HEK293 (cell line): Measurements from ENCODE around the gene TPRA1.

Experiments
- GLI4 ChIP-seq: fragments of 450-650 bp; formaldehyde crosslinking; IDR thresholded peaks from 2 replicates; pipeline ENCODE4 v1.5.1; 2016; ENCODE audit warnings: missing biosample characterization, missing genetic modification characterization
- KLF10 ChIP-seq: fragments of 450-650 bp; IDR thresholded peaks from 2 replicates; pipeline ENCODE4 v1.5.1; 2018; ENCODE audit warnings: missing biosample characterization, mild to moderate bottlenecking, missing genetic modification characterization
- ZEB2 ChIP-seq: fragments of 450-650 bp; formaldehyde crosslinking; IDR thresholded peaks from 2 replicates; pipeline ENCODE4 v1.5.1; 2016; ENCODE audit warnings: missing biosample characterization, missing genetic modification characterization
- ZNF169 ChIP-seq: fragments of 450-650 bp; formaldehyde crosslinking; IDR thresholded peaks from 2 replicates; pipeline ENCODE4 v1.5.1; 2016; ENCODE audit warnings: missing biosample characterization, missing genetic modification characterization
- ZNF433 ChIP-seq: fragments of 450-650 bp; formaldehyde crosslinking; IDR thresholded peaks from 2 replicates; pipeline ENCODE4 v1.5.1; 2016; ENCODE audit warnings: missing biosample characterization, missing genetic modification characterization, low read depth
- ZNF561 ChIP-seq: fragments of 450-650 bp; IDR thresholded peaks from 2 replicates; pipeline ENCODE4 v1.5.1; 2018; ENCODE audit warnings: missing biosample characterization, missing genetic modification characterization, borderline replicate concordance
- ZNF843 ChIP-seq: fragments of 450-650 bp; formaldehyde crosslinking; IDR thresholded peaks from 2 replicates; pipeline ENCODE4 v1.5.1; 2016; ENCODE audit warnings: missing biosample characterization, missing genetic modification characterization
- TF ChIP-seq, protein P1 (sequence below): fragments of 450-650 bp; IDR thresholded peaks from 2 replicates; pipeline ENCODE4 v1.5.1; 2018; ENCODE audit warnings: missing biosample characterization, missing genetic modification characterization
- TF ChIP-seq, protein P2 (sequence below): fragments of 450-650 bp; formaldehyde crosslinking; IDR thresholded peaks from 2 replicates; pipeline ENCODE4 v1.5.1; 2016; ENCODE audit warnings: missing biosample characterization, missing genetic modification characterization
- TF ChIP-seq, protein P3 (sequence below): fragments of 450-650 bp; formaldehyde crosslinking; IDR thresholded peaks from 2 replicates; pipeline ENCODE4 v1.5.1; 2016; ENCODE audit warnings: missing biosample characterization, missing genetic modification characterization
- TF ChIP-seq, protein P4 (sequence below): fragments of 450-650 bp; formaldehyde crosslinking; optimal IDR thresholded peaks from 2 replicates; pipeline ENCODE3; 2016; ENCODE audit warnings: missing biosample characterization, mild to moderate bottlenecking, missing genetic modification characterization
- TF ChIP-seq, protein P5 (sequence below): fragments of 450-650 bp; formaldehyde crosslinking; IDR thresholded peaks from 2 replicates; pipeline ENCODE4 v1.5.1; 2016; ENCODE audit warnings: missing biosample characterization, missing genetic modification characterization

DNA sequence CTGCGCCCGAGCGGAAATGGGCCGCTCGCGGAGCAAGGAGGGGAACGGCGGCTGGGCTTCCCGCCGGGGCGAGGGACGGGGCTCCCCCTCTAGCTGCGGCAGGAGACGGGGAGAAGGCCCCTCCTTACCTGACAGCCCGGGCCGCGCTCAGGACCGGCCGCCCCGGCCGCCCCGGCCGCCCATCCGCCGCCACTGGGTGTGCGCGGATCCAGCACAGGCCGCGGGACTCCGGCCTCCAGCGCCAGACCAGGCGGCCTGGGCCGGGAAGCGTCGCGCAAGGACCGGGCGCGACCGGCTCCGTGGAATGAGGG is 296 bp downstream of the TPRA1 start:
- TF ChIP-seq, protein P1, sequence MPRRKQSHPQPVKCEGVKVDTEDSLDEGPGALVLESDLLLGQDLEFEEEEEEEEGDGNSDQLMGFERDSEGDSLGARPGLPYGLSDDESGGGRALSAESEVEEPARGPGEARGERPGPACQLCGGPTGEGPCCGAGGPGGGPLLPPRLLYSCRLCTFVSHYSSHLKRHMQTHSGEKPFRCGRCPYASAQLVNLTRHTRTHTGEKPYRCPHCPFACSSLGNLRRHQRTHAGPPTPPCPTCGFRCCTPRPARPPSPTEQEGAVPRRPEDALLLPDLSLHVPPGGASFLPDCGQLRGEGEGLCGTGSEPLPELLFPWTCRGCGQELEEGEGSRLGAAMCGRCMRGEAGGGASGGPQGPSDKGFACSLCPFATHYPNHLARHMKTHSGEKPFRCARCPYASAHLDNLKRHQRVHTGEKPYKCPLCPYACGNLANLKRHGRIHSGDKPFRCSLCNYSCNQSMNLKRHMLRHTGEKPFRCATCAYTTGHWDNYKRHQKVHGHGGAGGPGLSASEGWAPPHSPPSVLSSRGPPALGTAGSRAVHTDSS (tag by site-specific recombination), result no peak
- TF ChIP-seq, protein P2, sequence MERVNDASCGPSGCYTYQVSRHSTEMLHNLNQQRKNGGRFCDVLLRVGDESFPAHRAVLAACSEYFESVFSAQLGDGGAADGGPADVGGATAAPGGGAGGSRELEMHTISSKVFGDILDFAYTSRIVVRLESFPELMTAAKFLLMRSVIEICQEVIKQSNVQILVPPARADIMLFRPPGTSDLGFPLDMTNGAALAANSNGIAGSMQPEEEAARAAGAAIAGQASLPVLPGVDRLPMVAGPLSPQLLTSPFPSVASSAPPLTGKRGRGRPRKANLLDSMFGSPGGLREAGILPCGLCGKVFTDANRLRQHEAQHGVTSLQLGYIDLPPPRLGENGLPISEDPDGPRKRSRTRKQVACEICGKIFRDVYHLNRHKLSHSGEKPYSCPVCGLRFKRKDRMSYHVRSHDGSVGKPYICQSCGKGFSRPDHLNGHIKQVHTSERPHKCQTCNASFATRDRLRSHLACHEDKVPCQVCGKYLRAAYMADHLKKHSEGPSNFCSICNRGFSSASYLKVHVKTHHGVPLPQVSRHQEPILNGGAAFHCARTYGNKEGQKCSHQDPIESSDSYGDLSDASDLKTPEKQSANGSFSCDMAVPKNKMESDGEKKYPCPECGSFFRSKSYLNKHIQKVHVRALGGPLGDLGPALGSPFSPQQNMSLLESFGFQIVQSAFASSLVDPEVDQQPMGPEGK (tag by site-specific recombination), result no peak
- TF ChIP-seq ZNF433 (tag by site-specific recombination) (no peak), KLF10 (tag by site-specific recombination) (no peak), ZNF561 (tag by site-specific recombination) (no peak), ZNF169 (tag by site-specific recombination) (no peak), ZNF843 (no peak), GLI4 (tag by site-specific recombination) (no peak), ZEB2 (tag by site-specific recombination) (no peak)
- TF ChIP-seq, protein P3, sequence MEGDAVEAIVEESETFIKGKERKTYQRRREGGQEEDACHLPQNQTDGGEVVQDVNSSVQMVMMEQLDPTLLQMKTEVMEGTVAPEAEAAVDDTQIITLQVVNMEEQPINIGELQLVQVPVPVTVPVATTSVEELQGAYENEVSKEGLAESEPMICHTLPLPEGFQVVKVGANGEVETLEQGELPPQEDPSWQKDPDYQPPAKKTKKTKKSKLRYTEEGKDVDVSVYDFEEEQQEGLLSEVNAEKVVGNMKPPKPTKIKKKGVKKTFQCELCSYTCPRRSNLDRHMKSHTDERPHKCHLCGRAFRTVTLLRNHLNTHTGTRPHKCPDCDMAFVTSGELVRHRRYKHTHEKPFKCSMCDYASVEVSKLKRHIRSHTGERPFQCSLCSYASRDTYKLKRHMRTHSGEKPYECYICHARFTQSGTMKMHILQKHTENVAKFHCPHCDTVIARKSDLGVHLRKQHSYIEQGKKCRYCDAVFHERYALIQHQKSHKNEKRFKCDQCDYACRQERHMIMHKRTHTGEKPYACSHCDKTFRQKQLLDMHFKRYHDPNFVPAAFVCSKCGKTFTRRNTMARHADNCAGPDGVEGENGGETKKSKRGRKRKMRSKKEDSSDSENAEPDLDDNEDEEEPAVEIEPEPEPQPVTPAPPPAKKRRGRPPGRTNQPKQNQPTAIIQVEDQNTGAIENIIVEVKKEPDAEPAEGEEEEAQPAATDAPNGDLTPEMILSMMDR (tag by site-specific recombination), result no peak
- TF ChIP-seq, protein P4, sequence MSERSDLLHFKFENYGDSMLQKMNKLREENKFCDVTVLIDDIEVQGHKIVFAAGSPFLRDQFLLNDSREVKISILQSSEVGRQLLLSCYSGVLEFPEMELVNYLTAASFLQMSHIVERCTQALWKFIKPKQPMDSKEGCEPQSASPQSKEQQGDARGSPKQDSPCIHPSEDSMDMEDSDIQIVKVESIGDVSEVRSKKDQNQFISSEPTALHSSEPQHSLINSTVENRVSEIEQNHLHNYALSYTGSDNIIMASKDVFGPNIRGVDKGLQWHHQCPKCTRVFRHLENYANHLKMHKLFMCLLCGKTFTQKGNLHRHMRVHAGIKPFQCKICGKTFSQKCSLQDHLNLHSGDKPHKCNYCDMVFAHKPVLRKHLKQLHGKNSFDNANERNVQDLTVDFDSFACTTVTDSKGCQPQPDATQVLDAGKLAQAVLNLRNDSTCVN (tag by site-specific recombination), result no peak
- TF ChIP-seq, protein P5, sequence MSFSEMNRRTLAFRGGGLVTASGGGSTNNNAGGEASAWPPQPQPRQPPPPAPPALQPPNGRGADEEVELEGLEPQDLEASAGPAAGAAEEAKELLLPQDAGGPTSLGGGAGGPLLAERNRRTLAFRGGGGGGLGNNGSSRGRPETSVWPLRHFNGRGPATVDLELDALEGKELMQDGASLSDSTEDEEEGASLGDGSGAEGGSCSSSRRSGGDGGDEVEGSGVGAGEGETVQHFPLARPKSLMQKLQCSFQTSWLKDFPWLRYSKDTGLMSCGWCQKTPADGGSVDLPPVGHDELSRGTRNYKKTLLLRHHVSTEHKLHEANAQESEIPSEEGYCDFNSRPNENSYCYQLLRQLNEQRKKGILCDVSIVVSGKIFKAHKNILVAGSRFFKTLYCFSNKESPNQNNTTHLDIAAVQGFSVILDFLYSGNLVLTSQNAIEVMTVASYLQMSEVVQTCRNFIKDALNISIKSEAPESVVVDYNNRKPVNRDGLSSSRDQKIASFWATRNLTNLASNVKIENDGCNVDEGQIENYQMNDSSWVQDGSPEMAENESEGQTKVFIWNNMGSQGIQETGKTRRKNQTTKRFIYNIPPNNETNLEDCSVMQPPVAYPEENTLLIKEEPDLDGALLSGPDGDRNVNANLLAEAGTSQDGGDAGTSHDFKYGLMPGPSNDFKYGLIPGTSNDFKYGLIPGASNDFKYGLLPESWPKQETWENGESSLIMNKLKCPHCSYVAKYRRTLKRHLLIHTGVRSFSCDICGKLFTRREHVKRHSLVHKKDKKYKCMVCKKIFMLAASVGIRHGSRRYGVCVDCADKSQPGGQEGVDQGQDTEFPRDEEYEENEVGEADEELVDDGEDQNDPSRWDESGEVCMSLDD, result no peak
